LNCaP clone FGC (cell line): ENCODE results near the gene PCDHB12.
A peak's percentile ranks its signal among the peaks of the same experiment; 100 is the strongest.
"Not testable (repeated sequence)": the region's sequence is repeated elsewhere in the genome, so short reads cannot be mapped to it uniquely, and the experiment has no call there.

Source experiments
- DNase-seq: peaks from one replicate; pipeline ENCODE4 v3.0.0-alpha.2; 2011; ENCODE audit warnings: low read depth
- H3K4me3 ChIP-seq: 2 replicates; pipeline ENCODE4 v1.5.1; 2011; ENCODE audit warnings: mild to moderate bottlenecking, low read depth, low read length, control low read depth
- CTCF ChIP-seq: IDR thresholded peaks from 2 replicates; pipeline ENCODE4 v1.5.1; 2012; ENCODE audit warnings: mild to moderate bottlenecking; ENCODE audit not compliant: control insufficient read depth, insufficient read depth; ENCODE audit errors: extremely low read depth

The PCDHB12 gene

GRCh38 chr5:141182248-141182647 lies 26.3 kb upstream of the PCDHB12 start, which contains the start of gene PCDHB16:
Gene PCDHB16 (plus strand): TSS chr5:141182387. CDS start chr5:141182560, 173 bp downstream.
- DNase-seq, result no peak
- H3K4me3 ChIP-seq, result no peak within 1 kb of the TSS; the same call in 1 of the 2 replicates
- TF ChIP-seq CTCF, result peak; percentile 59

DNA sequence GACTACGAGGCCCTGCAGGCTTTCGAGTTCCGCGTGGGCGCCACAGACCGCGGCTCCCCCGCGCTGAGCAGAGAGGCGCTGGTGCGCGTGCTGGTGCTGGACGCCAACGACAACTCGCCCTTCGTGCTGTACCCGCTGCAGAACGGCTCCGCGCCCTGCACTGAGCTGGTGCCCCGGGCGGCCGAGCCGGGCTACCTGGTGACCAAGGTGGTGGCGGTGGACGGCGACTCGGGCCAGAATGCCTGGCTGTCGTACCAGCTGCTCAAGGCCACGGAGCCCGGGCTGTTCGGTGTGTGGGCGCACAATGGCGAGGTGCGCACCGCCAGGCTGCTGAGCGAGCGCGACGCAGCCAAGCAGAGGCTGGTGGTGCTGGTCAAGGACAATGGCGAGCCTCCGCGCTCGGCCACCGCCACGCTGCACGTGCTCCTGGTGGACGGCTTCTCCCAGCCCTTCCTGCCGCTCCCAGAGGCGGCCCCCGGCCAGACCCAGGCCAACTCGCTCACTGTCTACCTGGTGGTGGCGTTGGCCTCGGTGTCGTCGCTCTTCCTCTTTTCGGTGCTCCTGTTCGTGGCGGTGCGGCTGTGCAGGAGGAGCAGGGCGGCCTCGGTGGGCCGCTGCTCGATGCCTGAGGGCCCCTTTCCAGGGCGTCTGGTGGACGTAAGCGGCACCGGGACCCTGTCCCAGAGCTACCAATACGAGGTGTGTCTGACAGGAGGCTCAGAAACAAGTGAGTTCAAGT lies 24.2 kb upstream of the PCDHB12 start:
- not testable (repeated sequence) for DNase-seq, H3K4me3 ChIP-seq

DNA sequence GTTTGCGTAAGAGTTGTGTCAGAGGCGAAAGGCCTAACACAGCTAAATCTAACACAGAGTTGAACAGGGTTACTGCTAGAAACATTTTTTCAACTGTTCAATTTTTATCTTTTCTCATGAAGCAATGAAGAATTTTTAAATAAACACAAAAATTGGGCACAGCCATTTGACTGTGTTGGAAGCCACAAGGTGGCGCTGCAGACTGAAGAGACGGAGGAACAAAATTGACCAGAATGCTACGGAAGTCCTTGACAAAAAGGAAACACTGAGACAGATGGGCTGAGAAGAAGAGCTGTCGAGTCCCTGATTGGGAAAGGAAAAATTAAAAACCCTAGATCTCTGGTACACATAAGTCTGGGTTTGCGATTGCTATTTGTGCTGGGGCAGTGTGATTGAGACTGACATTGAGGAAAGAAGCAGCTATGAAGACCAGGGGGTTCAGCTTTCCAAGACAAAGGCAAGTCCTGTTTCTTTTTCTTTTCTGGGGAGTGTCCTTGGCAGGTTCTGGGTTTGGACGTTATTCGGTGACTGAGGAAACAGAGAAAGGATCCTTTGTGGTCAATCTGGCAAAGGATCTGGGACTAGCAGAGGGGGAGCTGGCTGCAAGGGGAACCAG lies 21.5 kb upstream of the PCDHB12 start, which contains the start of gene PCDHB9:
Gene PCDHB9, plus strand, starts transcription at position 265 of the 616 bp plus-strand sequence. Its CDS starts 158 bp downstream, at position 423.
- no peak within 1 kb of the TSS for H3K4me3 ChIP-seq
- peak; percentile 60 for TF ChIP-seq CTCF
- DNase-seq, result no peak

DNA sequence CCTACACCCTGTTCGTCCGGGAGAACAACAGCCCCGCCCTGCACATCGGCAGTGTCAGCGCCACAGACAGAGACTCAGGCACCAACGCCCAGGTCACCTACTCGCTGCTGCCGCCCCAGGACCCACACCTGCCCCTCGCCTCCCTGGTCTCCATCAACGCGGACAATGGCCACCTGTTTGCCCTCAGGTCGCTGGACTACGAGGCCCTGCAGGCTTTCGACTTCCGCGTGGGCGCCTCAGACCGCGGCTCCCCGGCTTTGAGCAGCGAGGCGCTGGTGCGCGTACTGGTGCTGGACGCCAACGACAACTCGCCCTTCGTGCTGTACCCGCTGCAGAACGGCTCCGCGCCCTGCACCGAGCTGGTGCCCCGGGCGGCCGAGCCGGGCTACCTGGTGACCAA lies 19.8 kb upstream of the PCDHB12 start:
- DNase-seq, H3K4me3 ChIP-seq: not testable (repeated sequence)

DNA sequence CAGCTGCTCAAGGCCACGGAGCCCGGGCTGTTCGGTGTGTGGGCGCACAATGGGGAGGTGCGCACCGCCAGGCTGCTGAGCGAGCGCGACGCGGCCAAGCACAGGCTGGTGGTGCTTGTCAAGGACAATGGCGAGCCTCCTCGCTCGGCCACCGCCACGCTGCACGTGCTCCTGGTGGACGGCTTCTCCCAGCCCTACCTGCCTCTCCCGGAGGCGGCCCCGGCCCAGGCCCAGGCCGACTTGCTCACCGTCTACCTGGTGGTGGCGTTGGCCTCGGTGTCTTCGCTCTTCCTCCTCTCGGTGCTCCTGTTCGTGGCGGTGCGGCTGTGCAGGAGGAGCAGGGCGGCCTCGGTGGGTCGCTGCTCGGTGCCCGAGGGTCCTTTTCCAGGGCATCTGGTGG lies 19.4 kb upstream of the PCDHB12 start:
- not testable (repeated sequence) for H3K4me3 ChIP-seq, DNase-seq

DNA sequence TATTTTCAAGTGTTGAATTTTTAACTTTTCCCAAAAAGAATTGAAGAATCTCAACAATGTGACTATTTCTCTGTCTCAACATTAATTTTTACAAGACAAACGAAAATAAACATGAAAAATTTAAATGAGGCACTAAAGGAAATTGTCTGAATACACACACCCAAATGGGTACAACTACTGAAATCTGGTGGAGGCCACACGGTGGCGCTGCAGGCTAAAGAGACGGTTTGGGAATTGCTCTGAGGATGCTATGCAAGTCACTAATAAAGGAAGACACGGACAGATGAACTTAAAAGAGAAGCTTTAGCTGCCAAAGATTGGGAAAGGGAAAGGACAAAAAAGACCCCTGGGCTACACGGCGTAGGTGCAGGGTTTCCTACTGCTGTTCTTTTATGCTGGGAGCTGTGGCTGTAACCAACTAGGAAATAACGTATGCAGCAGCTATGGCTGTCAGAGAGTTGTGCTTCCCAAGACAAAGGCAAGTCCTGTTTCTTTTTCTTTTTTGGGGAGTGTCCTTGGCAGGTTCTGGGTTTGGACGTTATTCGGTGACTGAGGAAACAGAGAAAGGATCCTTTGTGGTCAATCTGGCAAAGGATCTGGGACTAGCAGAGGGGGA lies 16.3 kb upstream of the PCDHB12 start, which contains the start of gene PCDHB10:
Gene PCDHB10, plus strand, starts transcription at position 244 of the 616 bp plus-strand sequence. Its CDS starts 200 bp downstream, at position 444.
- DNase-seq, result no peak
- peak; percentile 75 for TF ChIP-seq CTCF
- no peak within 1 kb of the TSS for H3K4me3 ChIP-seq

DNA sequence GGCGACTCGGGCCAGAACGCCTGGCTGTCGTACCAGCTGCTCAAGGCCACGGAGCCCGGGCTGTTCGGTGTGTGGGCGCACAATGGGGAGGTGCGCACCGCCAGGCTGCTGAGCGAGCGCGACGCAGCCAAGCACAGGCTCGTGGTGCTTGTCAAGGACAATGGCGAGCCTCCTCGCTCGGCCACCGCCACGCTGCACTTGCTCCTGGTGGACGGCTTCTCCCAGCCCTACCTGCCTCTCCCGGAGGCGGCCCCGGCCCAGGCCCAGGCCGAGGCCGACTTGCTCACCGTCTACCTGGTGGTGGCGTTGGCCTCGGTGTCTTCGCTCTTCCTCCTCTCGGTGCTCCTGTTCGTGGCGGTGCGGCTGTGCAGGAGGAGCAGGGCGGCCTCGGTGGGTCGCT lies 14.2 kb upstream of the PCDHB12 start:
- not testable (repeated sequence) for H3K4me3 ChIP-seq, DNase-seq

GRCh38 chr5:141196363-141196762 lies 12.2 kb upstream of the PCDHB12 start:
- TF ChIP-seq CTCF, result no peak
- no peak for DNase-seq
- H3K4me3 ChIP-seq, result no peak overlapping the region
